Inflammatory macrophage (primary cell): Measurements from ENCODE around the gene IGSF5.
A peak's percentile ranks its signal among the peaks of the same experiment; 100 is the strongest.
"Not testable (repeated sequence)": the region's sequence is repeated elsewhere in the genome, so short reads cannot be mapped to it uniquely, and the experiment has no call there.

Experiments used
- DNase-seq, 2 donors: peaks; one replicate each; pipeline ENCODE4 v3.0.0-alpha.2; 2020 to 2022
- total RNA-seq, 18 experiments: gene quantifications; one replicate each; lab custom pipeline; 2026; ENCODE audit warnings: mixed read lengths in 6 of 18, inconsistent platforms in 2 of 18; lab: John Stamatoyannopoulos, UW

Gene IGSF5
- total RNA-seq = 0 to 0.10 (median 0) reads per million in 18 experiments

GRCh38 chr21:39744883-39745282, at the start of gene IGSF5:
IGSF5 (plus strand) TSS chr21:39745183; CDS start chr21:39745510, 327 bp downstream.
- DNase-seq = not testable (repeated sequence)

- DNase-seq = no peak
Measured at GRCh38 chr21:39696196-39696595, 48.8 kb upstream of the IGSF5 start.

- no peak for DNase-seq
Measured at GRCh38 chr21:39696618-39697017, 48.4 kb upstream of the IGSF5 start.

GRCh38 chr21:39700318-39700717, 44.7 kb upstream of the IGSF5 start:
- no peak for DNase-seq

- DNase-seq = no peak
Measured at GRCh38 chr21:39703578-39703977, 41.4 kb upstream of the IGSF5 start.

GRCh38 chr21:39705849-39706248, 39.1 kb upstream of the IGSF5 start:
- no peak for DNase-seq

GRCh38 chr21:39707316-39707715, 37.7 kb upstream of the IGSF5 start:
- no peak for DNase-seq

GRCh38 chr21:39710866-39711265, 34.1 kb upstream of the IGSF5 start:
- DNase-seq = no peak

- DNase-seq = no peak
Measured at GRCh38 chr21:39712273-39712672, 32.7 kb upstream of the IGSF5 start.

GRCh38 chr21:39712976-39713375, 32.0 kb upstream of the IGSF5 start:
- no peak for DNase-seq

- DNase-seq = no peak
Measured at GRCh38 chr21:39713905-39714304, 31.1 kb upstream of the IGSF5 start.

- DNase-seq = no peak
Measured at GRCh38 chr21:39714331-39714730, 30.7 kb upstream of the IGSF5 start.

GRCh38 chr21:39715804-39716397, 29.1 kb upstream of the IGSF5 start:
- peak; percentile 39 for DNase-seq

GRCh38 chr21:39720126-39720778, 24.7 kb upstream of the IGSF5 start:
- no peak for DNase-seq

GRCh38 chr21:39721885-39722284, 23.1 kb upstream of the IGSF5 start:
- DNase-seq = no peak

- DNase-seq = no peak
Measured at GRCh38 chr21:39724944-39725343, 20.0 kb upstream of the IGSF5 start.

- no peak for DNase-seq
Measured at GRCh38 chr21:39726133-39726532, 18.9 kb upstream of the IGSF5 start.

- DNase-seq = no peak
Measured at GRCh38 chr21:39727401-39728120, 17.4 kb upstream of the IGSF5 start.

GRCh38 chr21:39728341-39728740, 16.6 kb upstream of the IGSF5 start:
- DNase-seq = no peak

- no peak for DNase-seq
Measured at GRCh38 chr21:39730418-39731157, 14.4 kb upstream of the IGSF5 start.

- no peak for DNase-seq
Measured at GRCh38 chr21:39736716-39737115, 8.3 kb upstream of the IGSF5 start.

GRCh38 chr21:39737376-39738000, 7.5 kb upstream of the IGSF5 start:
- no peak for DNase-seq

GRCh38 chr21:39738566-39738965, 6.4 kb upstream of the IGSF5 start:
- DNase-seq = no peak
